MCF 10A (cell line): ENCODE data around the gene CSF1R. TPM values are rescaled to one million over a fixed set of nuclear protein-coding genes. Genes with fewer than 3 reads are reported as not detected.

ENCODE experiments used
- BruUV-seq: library from RNA; stranded (reverse); fragments of 400-500 nt; replicated peaks from 2 replicates; lab custom pipeline; 2021; lab: Mats Ljungman, UMichigan
- CTCF ChIA-PET: fragments of 300-600 bp; sonication (Branson Sonifier 250); formaldehyde crosslinking; extraction: SDS; loops from one replicate; lab custom pipeline; 2021; ENCODE audit warnings: antibody characterized with exemption, inconsistent platforms; lab: Yijun Ruan, JAX
- POLR2A ChIA-PET: fragments of 300-600, 350-650 bp; sonication (Branson Sonifier 250); formaldehyde crosslinking; extraction: SDS; loops from one replicate; lab custom pipeline; 2020; ENCODE audit warnings: antibody characterized with exemption, inconsistent platforms; lab: Yijun Ruan, JAX
- DNase-seq: peaks from one replicate; pipeline ENCODE4 v3.0.0-alpha.2; 2018; ENCODE audit not compliant: unreplicated experiment
- H3K27ac Mint-ChIP-seq: one replicate; pipeline ENCODE4 v1.8.0; 2022; ENCODE audit warnings: mild to moderate bottlenecking, low read depth, mixed read lengths; ENCODE audit not compliant: unreplicated experiment
- H3K27me3 Mint-ChIP-seq: one replicate; pipeline ENCODE4 v1.8.0; 2022; ENCODE audit warnings: mixed read lengths; ENCODE audit not compliant: insufficient read depth, unreplicated experiment
- H3K36me3 Mint-ChIP-seq: one replicate; pipeline ENCODE4 v1.8.0; 2022; ENCODE audit warnings: mild to moderate bottlenecking, moderate library complexity, mixed read lengths; ENCODE audit not compliant: insufficient read depth, unreplicated experiment
- H3K4me1 Mint-ChIP-seq: one replicate; pipeline ENCODE4 v1.8.0; 2022; ENCODE audit warnings: mixed read lengths; ENCODE audit not compliant: insufficient read depth, unreplicated experiment
- H3K4me3 Mint-ChIP-seq: one replicate; pipeline ENCODE4 v1.8.0; 2022; ENCODE audit warnings: mild to moderate bottlenecking, moderate library complexity, mixed read lengths; ENCODE audit not compliant: unreplicated experiment
- H3K9me3 Mint-ChIP-seq: one replicate; pipeline ENCODE4 v1.8.0; 2022; ENCODE audit warnings: mixed read lengths; ENCODE audit not compliant: unreplicated experiment
- intact Hi-C: fragments of 100-400 bp; cut with micrococcal nuclease; formaldehyde crosslinking; loops from 2 replicates; pipeline ENCODE4 v1.14.1; 2022
- total RNA-seq: library from RNA; stranded (reverse); gene quantifications from 2 replicates; pipeline ENCODE4 v1.2.3, GENCODE V29; 2022
- TF ChIP-seq, protein P1 (sequence below): fragments of 200-600 bp; IDR thresholded peaks from one replicate; pipeline ENCODE4 v1.8.0; 2022; ENCODE audit warnings: antibody characterized with exemption, mild to moderate bottlenecking; ENCODE audit not compliant: unreplicated experiment

The CSF1R gene
- total RNA-seq, 1 experiment from 2014 or later: 1.6 TPM

DNA sequence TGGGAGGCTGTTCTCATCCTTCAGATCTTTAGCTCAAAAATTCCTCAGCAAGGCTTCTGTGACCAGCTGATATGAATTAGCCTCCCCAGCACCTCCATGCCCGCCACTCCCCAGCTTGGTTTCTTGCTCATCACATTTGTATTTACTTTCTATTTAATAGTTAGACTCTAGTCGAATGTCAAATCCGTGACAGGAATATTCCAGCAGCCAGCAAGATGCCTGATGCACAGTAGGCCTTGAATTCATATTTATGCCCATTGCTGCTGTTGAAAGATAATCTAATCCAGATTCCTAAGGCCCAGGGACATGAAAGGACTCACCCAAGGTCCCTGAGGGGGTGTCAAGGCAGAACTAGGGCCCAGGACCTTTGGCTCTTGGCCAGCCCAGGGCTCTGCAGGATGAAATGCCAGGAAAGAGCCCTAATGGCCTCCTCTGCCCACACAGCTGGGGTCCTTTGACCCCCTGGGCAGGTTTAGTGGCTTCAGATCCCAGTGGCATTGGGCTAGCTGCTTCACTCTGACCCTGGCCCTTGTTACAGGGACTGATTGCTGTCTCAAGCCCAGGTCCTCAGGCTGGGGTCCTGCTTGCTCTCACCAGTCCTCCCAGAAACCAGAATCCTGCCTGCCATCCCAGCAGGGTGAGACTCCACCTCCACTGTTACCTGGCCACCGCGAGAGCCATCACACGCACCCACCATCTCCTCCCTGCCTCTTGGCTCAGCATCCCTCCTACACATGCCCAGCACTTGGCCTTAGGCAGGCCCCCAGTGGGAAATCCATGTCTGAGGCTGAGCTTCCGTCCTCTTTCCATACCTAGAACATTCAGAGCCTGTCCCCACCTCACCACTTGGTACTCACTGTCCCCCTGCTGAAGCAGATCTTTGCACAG lies 7.3 kb downstream of the CSF1R start:
- no peak for DNase-seq
- no peak overlapping the region for H3K27ac Mint-ChIP-seq
- no peaks in the 10 kb centered on the region for H3K27me3 Mint-ChIP-seq
- peaks cover 5% of the 10 kb centered on the region for H3K36me3 Mint-ChIP-seq
- POLR2A ChIA-PET: no interaction called here
- TF ChIP-seq, protein P1, sequence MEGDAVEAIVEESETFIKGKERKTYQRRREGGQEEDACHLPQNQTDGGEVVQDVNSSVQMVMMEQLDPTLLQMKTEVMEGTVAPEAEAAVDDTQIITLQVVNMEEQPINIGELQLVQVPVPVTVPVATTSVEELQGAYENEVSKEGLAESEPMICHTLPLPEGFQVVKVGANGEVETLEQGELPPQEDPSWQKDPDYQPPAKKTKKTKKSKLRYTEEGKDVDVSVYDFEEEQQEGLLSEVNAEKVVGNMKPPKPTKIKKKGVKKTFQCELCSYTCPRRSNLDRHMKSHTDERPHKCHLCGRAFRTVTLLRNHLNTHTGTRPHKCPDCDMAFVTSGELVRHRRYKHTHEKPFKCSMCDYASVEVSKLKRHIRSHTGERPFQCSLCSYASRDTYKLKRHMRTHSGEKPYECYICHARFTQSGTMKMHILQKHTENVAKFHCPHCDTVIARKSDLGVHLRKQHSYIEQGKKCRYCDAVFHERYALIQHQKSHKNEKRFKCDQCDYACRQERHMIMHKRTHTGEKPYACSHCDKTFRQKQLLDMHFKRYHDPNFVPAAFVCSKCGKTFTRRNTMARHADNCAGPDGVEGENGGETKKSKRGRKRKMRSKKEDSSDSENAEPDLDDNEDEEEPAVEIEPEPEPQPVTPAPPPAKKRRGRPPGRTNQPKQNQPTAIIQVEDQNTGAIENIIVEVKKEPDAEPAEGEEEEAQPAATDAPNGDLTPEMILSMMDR: no peak
- H3K4me1 Mint-ChIP-seq: no peaks in the 10 kb centered on the region
- no peaks in the 10 kb centered on the region for H3K9me3 Mint-ChIP-seq
- CTCF ChIA-PET: no interaction called here
- H3K4me3 Mint-ChIP-seq: no peak overlapping the region
- intact Hi-C loops: no loop called here
- BruUV-seq: no TSS peak

DNA sequence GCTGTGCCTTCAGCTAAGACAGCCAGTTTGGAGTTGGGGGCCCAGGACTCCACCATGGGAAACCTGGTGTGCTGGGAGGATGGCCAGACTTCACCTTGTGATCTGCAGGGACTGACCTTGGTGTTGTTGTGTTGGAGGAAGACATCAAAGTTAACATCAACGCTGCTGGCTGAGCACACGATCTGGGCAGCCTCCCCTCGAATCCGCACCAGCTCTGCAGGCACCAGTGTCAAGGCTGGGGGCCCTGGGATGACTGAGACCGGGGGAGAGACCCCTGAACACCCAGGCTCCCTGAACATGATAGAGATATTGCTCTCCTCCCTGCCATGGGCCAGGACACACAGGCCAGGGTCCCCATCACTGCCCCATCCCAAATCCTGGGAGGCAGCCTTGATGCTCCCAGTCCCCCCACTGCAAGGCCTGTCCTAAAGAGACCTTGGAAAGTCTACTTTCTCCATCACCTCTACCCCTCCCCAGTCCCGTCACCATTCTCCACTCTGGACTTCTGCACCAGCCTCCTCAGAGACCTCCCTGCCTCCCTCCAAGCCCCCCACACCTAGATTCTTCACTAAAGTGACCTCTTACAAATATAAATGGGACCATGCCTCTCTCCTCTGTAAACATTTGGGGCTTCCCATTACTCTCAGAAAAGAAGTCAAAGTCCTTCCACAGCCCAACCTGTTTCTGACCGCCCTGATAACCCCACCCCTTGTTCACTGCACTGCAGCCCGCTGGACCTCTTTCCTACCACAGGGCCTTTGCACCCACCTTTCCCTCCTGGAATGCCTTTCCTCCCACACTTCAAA lies 8.2 kb downstream of the CSF1R start:
- Mint-ChIP-seq H3K4me3 (no peak overlapping the region), H3K36me3 (peaks cover 5% of the 10 kb centered on the region), H3K9me3 (no peaks in the 10 kb centered on the region), H3K27ac (no peak overlapping the region), H3K4me1 (no peaks in the 10 kb centered on the region), H3K27me3 (no peaks in the 10 kb centered on the region)
- DNase-seq: no peak
- TF ChIP-seq, protein P1: no peak
- no TSS peak for BruUV-seq
- ChIA-PET POLR2A (no interaction called here), CTCF (interaction anchor here (0.6 kb wide), 1 partner anchor 33 kb away, joined by 3 read pairs; no protein-coding TSS in a partner anchor)
- intact Hi-C loops: no loop called here

DNA sequence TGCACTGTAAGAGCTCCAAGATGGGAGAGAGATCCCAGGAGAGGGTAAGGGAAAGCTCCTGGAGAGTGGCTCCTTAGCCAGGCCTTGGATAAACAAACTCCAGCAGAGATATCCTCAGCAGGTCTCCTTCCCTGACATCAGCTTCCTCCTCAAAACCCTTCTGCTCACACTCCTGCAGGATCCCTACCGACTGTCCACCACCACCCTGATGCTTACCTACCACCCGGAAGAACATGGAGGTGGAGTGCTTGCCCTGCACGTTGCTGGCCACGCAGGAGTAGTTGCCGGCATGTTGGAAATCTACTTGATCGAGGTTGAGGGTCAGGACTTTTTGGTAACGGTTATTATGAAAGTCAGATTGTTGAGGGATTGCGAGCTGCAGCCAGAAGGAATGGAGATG lies 9.3 kb downstream of the CSF1R start:
- Mint-ChIP-seq H3K4me3 (no peak overlapping the region), H3K9me3 (no peaks in the 10 kb centered on the region), H3K4me1 (no peaks in the 10 kb centered on the region), H3K27ac (no peak overlapping the region), H3K36me3 (peaks cover 5% of the 10 kb centered on the region), H3K27me3 (no peaks in the 10 kb centered on the region)
- ChIA-PET POLR2A (interaction anchor here (1.1 kb wide), 1 partner anchor 41 kb away, joined by 4 read pairs; no protein-coding TSS in a partner anchor), CTCF (interaction anchor here (0.6 to 1.0 kb wide), 3 partner anchors 11 to 46 kb away, joined by 3 to 5 read pairs (median 3); no protein-coding TSS in a partner anchor)
- intact Hi-C loops: no loop called here
- TF ChIP-seq, protein P1: no peak
- DNase-seq: no peak
- no TSS peak for BruUV-seq

DNA sequence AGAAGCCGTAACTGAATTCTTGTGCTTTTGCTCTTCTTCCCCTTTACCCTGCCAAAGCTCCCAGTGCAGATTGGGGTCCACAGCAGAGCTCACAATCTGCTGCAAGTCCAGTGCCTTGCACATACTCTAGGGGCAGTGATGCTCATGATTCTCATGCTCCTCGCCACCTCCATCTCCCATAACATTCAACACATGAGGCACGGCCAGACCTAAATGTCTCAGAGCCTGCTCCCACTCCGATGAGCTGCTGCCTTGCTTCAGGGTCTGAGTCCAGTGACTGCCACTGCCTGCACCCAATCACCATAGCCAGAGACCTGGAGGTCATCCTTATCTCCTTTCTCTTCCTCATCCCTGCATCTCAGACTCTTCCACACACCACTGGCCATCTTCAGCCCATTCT lies 10.5 kb downstream of the CSF1R start:
- Mint-ChIP-seq H3K27ac (no peak overlapping the region), H3K36me3 (peaks cover 5% of the 10 kb centered on the region), H3K9me3 (no peaks in the 10 kb centered on the region), H3K4me3 (no peak overlapping the region), H3K4me1 (no peaks in the 10 kb centered on the region), H3K27me3 (no peaks in the 10 kb centered on the region)
- no peak for DNase-seq
- TF ChIP-seq, protein P1: no peak
- POLR2A ChIA-PET: interaction anchor here (0.7 to 1.2 kb wide), 2 partner anchors 22 to 36 kb away, joined by 3 read pairs; no protein-coding TSS in a partner anchor
- no TSS peak for BruUV-seq
- intact Hi-C loops: no loop called here
- CTCF ChIA-PET: interaction anchor here (1.2 kb wide), 1 partner anchor 12 kb away, joined by 3 read pairs; no protein-coding TSS in a partner anchor
